ENCODE data around the gene CNPPD1.
A peak's percentile ranks its signal among the peaks of the same experiment; 100 is the strongest.

CNPPD1 gene

GRCh38 chr2:219176818-219177551 is at the start of gene CNPPD1:
Gene CNPPD1 (minus strand): TSS chr2:219176925. CDS start chr2:219176828, 97 bp downstream.
- peak; percentile 87 for DNase-seq (ENCODE audit: low spot score)

GRCh38 chr2:219225350-219225749 is 48.6 kb upstream of the CNPPD1 start:
- no peak for DNase-seq (ENCODE audit: low spot score)

- no peak for DNase-seq (ENCODE audit: low spot score)
Observed at GRCh38 chr2:219223831-219224610, 47.3 kb upstream of the CNPPD1 start.

- DNase-seq (ENCODE audit: low spot score): no peak
Observed at GRCh38 chr2:219221957-219222518, 45.3 kb upstream of the CNPPD1 start.

- DNase-seq (ENCODE audit: low spot score): no peak
Observed at GRCh38 chr2:219220652-219221402, 44.1 kb upstream of the CNPPD1 start.

DNA sequence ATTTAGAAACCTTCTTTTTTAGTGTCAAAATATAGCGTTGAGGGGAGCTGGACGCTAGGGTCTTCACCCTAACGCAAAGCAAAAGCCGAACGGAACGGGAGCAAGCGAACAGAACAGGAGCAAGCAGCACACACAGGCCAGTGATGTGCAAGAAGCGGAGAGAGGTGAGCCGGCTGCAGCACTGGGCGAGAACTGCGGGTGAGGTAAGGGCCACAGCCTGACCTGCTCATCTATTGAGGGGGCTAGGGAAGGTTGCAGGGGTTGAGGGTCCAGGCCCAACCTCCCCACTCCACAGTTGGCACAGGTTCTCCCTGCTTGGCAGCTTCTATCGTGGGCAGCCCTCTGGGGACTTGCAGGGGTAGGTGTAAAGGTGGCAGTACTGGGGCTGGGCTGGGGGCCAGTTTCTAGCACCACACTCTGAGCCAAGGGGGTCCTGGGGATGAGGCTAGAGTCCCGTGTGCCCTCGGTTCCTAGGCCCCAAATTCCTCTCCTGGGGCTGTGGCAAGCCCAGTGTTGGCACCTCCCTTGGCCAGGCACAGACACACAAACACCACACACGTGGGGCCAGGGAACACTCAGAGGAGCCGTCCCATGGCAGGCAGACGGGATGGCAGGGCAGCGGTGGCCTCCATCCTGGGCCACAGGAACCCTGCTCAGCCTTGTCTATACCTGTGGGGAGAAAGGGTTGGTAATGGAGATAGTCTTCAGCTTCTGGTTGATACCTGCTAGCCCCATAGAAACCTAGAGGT is 43.2 kb upstream of the CNPPD1 start:
- DNase-seq (ENCODE audit: low spot score): no peak

- peak; percentile 89 for DNase-seq (ENCODE audit: low spot score)
Observed at GRCh38 chr2:219218732-219219701, 42.3 kb upstream of the CNPPD1 start, which contains the start of gene ABCB6. Gene ABCB6 (minus strand): TSS chr2:219218958. CDS start chr2:219218673, 285 bp downstream.

DNA sequence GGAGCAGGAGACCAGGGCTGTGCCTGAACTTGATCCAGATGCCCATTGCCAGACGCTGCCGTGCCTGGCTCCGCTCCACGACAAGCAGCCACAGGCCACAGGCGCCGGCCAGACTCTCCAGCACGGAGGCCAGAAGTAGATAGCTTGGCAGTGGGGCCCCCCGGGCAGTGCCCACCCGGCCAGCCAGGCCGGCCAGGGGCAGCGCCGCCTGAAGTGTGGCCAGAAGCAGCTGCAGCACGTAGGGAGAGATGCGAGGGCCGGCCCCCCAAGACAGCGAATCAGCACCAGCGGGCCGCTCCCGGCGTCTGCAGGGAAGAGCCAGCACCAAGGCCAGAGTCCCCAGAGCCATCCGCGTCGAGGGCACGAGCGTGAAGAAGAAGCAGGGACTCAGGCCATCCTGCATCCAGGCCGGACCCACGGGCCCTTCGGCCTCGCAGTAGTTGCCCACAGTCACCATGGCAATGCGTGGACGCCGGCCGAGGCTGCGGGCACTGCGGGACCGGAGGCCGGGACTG is 41.5 kb upstream of the CNPPD1 start:
- no peak for DNase-seq (ENCODE audit: low spot score)

- no peak for DNase-seq (ENCODE audit: low spot score)
Observed at GRCh38 chr2:219216535-219216915, 39.8 kb upstream of the CNPPD1 start.

- DNase-seq (ENCODE audit: low spot score): no peak
Observed at GRCh38 chr2:219215871-219216534, 39.3 kb upstream of the CNPPD1 start.

- no peak for DNase-seq (ENCODE audit: low spot score)
Observed at GRCh38 chr2:219214786-219215185, 38.1 kb upstream of the CNPPD1 start.

DNA sequence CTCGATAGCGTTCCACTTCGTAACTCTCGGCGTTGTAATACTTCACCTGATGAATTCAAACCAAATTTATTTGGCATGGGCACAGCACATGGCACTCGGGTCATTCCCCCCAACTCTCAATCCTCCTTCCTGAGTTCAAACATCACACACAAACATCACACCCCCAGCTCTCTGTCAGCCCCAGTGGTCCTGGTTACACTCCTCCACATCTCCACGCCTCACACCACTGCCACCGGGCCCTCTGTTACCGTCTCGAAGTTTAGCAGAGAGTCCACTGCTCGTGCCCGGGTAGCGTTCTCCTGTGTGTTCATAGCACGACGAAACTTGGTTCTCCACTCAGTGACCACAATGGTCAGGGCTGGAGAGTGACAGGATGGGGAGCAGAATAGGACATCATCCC is 37.4 kb upstream of the CNPPD1 start:
- DNase-seq (ENCODE audit: low spot score): no peak

DNA sequence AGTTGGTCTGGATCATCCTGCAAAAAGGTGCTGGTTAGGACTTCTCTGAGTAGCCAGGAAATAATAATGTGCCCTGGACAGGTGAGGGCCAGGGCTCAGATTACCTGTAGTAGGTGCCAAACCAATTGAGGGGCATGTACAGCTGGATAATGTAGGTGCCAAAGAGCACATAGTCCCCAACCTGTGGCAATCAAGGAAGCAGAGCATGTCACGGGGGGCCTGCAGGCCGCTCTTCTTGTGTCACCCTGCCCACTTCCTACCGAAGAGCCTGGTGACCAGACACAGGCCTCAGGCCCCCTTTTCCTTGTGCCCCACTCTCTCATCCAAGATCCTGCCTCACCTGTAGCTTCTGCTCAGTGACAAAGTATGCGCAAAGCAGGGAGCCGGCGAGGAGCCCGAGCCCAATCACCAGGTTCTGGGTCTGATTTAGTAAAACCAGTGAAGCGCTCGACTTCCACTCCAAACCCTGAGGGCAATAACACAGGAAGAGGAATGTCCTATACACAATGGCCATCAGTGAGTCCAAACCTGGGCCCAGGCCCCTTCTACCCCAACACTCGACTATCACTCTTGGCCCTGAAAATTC is 36.9 kb upstream of the CNPPD1 start:
- DNase-seq (ENCODE audit: low spot score): no peak

- DNase-seq (ENCODE audit: low spot score): no peak
Observed at GRCh38 chr2:219213026-219213415, 36.3 kb upstream of the CNPPD1 start.

GRCh38 chr2:219210886-219211362 is 34.2 kb upstream of the CNPPD1 start:
- no peak for DNase-seq (ENCODE audit: low spot score)

- no peak for DNase-seq (ENCODE audit: low spot score)
Observed at GRCh38 chr2:219210196-219210885, 33.6 kb upstream of the CNPPD1 start.

- DNase-seq (ENCODE audit: low spot score): no peak
Observed at GRCh38 chr2:219209236-219210195, 32.8 kb upstream of the CNPPD1 start.
